H9 (cell line): ENCODE measurements around the gene TPRG1. TPM values are rescaled to one million over a fixed set of nuclear protein-coding genes. Genes with fewer than 3 reads are reported as not detected.

ENCODE experiments used
- DNase-seq: peaks from one replicate; pipeline ENCODE4 v3.0.0-alpha.2; 2017
- H2AFZ ChIP-seq: one replicate; pipeline ENCODE4 v1.6.1; 2013; ENCODE audit warnings: mild to moderate bottlenecking, low read length, control low read depth, moderate library complexity
- H2AK5ac ChIP-seq: 2 replicates; pipeline ENCODE4 v1.6.1; 2013; ENCODE audit warnings: low read length, control low read depth, mixed read lengths; ENCODE audit not compliant: insufficient read length
- H2BK120ac ChIP-seq: one replicate; pipeline ENCODE4 v1.6.1; 2013; ENCODE audit warnings: low read depth, mild to moderate bottlenecking, low read length, control low read depth, inconsistent platforms; ENCODE audit not compliant: poor library complexity, severe bottlenecking
- H2BK12ac ChIP-seq: 2 replicates; pipeline ENCODE4 v1.6.1; 2013; ENCODE audit warnings: low read length, control low read depth, mixed read lengths, low read depth; ENCODE audit not compliant: insufficient read length
- H2BK15ac ChIP-seq: 2 replicates; pipeline ENCODE4 v1.6.1; 2013; ENCODE audit warnings: low read depth, low read length, control low read depth
- H2BK20ac ChIP-seq: one replicate; pipeline ENCODE4 v1.6.1; 2013; ENCODE audit warnings: low read depth, mild to moderate bottlenecking, low read length, control low read depth, inconsistent platforms; ENCODE audit not compliant: poor library complexity, severe bottlenecking
- H2BK5ac ChIP-seq: 2 replicates; pipeline ENCODE4 v1.6.1; 2013; ENCODE audit warnings: low read length, control low read depth, mixed read lengths; ENCODE audit not compliant: insufficient read length
- H3K14ac ChIP-seq: 2 replicates; pipeline ENCODE4 v1.6.1; 2013; ENCODE audit warnings: low read length, control low read depth; ENCODE audit not compliant: insufficient read depth
- H3K18ac ChIP-seq: 2 replicates; pipeline ENCODE4 v1.6.1; 2013; ENCODE audit warnings: low read depth, mild to moderate bottlenecking, mixed read lengths, low read length, control low read depth; ENCODE audit not compliant: insufficient read length
- H3K23ac ChIP-seq: 2 replicates; pipeline ENCODE4 v1.6.1; 2013; ENCODE audit warnings: low read length, control low read depth, mixed read lengths, low read depth; ENCODE audit not compliant: insufficient read length
- H3K23me2 ChIP-seq: 2 replicates; pipeline ENCODE4 v1.6.1; 2013; ENCODE audit warnings: low read depth, mild to moderate bottlenecking, mixed read lengths, low read length, control low read depth; ENCODE audit not compliant: insufficient read length, poor library complexity, severe bottlenecking
- H3K27ac ChIP-seq: 2 replicates; pipeline ENCODE4 v1.5.1; 2013; ENCODE audit warnings: low read length, control low read depth, mixed read lengths, low read depth; ENCODE audit not compliant: insufficient read length
- H3K27me3 ChIP-seq: 2 replicates; pipeline ENCODE4 v1.6.1; 2013; ENCODE audit warnings: low read length, control low read depth, inconsistent platforms; ENCODE audit not compliant: insufficient read depth
- H3K4ac ChIP-seq: 2 replicates; pipeline ENCODE4 v1.6.1; 2013; ENCODE audit warnings: low read depth, mild to moderate bottlenecking, control low read depth, inconsistent platforms, low read length, moderate library complexity
- H3K4me1 ChIP-seq: 2 replicates; pipeline ENCODE4 v1.6.1; 2013; ENCODE audit warnings: low read length, control low read depth, inconsistent platforms; ENCODE audit not compliant: insufficient read depth
- H3K4me2 ChIP-seq: 2 replicates; pipeline ENCODE4 v1.6.1; 2013; ENCODE audit warnings: low read length, control low read depth, mixed read lengths; ENCODE audit not compliant: insufficient read length, insufficient read depth
- H3K56ac ChIP-seq: 2 replicates; pipeline ENCODE4 v1.6.1; 2013; ENCODE audit warnings: low read depth, mild to moderate bottlenecking, mixed read lengths, low read length, control low read depth; ENCODE audit not compliant: insufficient read length
- H3K79me1 ChIP-seq: 2 replicates; pipeline ENCODE4 v1.6.1; 2013; ENCODE audit warnings: low read depth, mild to moderate bottlenecking, moderate library complexity, low read length, control low read depth, inconsistent platforms; ENCODE audit not compliant: insufficient read depth, poor library complexity, severe bottlenecking
- H3K79me2 ChIP-seq: 2 replicates; pipeline ENCODE4 v1.6.1; 2013; ENCODE audit warnings: low read length, control low read depth, inconsistent platforms; ENCODE audit not compliant: insufficient read depth
- H3K9ac ChIP-seq: 2 replicates; pipeline ENCODE4 v1.6.1; 2013; ENCODE audit warnings: low read length, control low read depth, mixed read lengths; ENCODE audit not compliant: insufficient read length; ENCODE audit errors: extremely low read depth
- H3K9me3 ChIP-seq: one replicate; pipeline ENCODE4 v1.6.1; 2013; ENCODE audit warnings: low read depth, low read length, inconsistent platforms; ENCODE audit not compliant: control insufficient read depth
- H3T11ph ChIP-seq: one replicate; pipeline ENCODE4 v1.6.1; 2013; ENCODE audit warnings: mild to moderate bottlenecking, low read length, control low read depth, inconsistent platforms
- H4K20me1 ChIP-seq: one replicate; pipeline ENCODE4 v1.6.1; 2013; ENCODE audit not compliant: control insufficient read depth, insufficient read length, insufficient read depth
- H4K5ac ChIP-seq: 2 replicates; pipeline ENCODE4 v1.6.1; 2013; ENCODE audit warnings: low read depth, mild to moderate bottlenecking, mixed read lengths, low read length, control low read depth; ENCODE audit not compliant: insufficient read length
- H4K8ac ChIP-seq: replicated peaks from 2 replicates; pipeline ENCODE4 v1.6.1; 2013; ENCODE audit warnings: low read length, control low read depth, mixed read lengths, low read depth; ENCODE audit not compliant: insufficient read length
- H4K91ac ChIP-seq: 2 replicates; pipeline ENCODE4 v1.6.1; 2013; ENCODE audit warnings: low read depth, mild to moderate bottlenecking, moderate library complexity, mixed read lengths, low read length, control low read depth; ENCODE audit not compliant: insufficient read length
- H3K27ac Mint-ChIP-seq, 3 experiments: 2 replicates in 2 of 3; 3 replicates in 1 of 3; pipeline ENCODE4 v1.8.0; 2020 to 2021; ENCODE audit warnings: mixed read lengths in 3 of 3, mild to moderate bottlenecking in 1 of 3, moderate library complexity in 1 of 3
- H3K27me3 Mint-ChIP-seq: 2 replicates; pipeline ENCODE4 v1.8.0; 2021; ENCODE audit warnings: low read depth, mild to moderate bottlenecking, moderate library complexity, mixed read lengths
- H3K36me3 Mint-ChIP-seq, 3 experiments: 2 replicates in 2 of 3; 3 replicates in 1 of 3; pipeline ENCODE4 v1.8.0; 2020 to 2021; ENCODE audit warnings: low read depth in 3 of 3, mixed read lengths in 3 of 3; ENCODE audit not compliant: insufficient read depth in 1 of 3
- H3K4me1 Mint-ChIP-seq, 2 experiments: 2 replicates each; pipeline ENCODE4 v1.8.0; 2020; ENCODE audit warnings: mixed read lengths in 2 of 2
- H3K4me3 Mint-ChIP-seq, 2 experiments: 2 replicates in 1 of 2; 3 replicates in 1 of 2; pipeline ENCODE4 v1.8.0; 2020 to 2021; ENCODE audit warnings: mild to moderate bottlenecking in 2 of 2, mixed read lengths in 2 of 2, moderate library complexity in 1 of 2
- H3K9me3 Mint-ChIP-seq, 2 experiments: 2 replicates in 1 of 2; 3 replicates in 1 of 2; pipeline ENCODE4 v1.8.0; 2020; ENCODE audit warnings: mild to moderate bottlenecking in 2 of 2, mixed read lengths in 2 of 2, moderate library complexity in 1 of 2
- CTCF ChIP-seq: fragments of 200-600 bp; sonication (generic); conservative IDR thresholded peaks from 3 replicates; pipeline ENCODE4 v1.8.0; 2021; ENCODE audit warnings: antibody characterized with exemption, mild to moderate bottlenecking
- WGBS: extraction: QIAGEN DNeasy Blood & Tissue Kit; methylation state at CpG from one replicate; pipeline ENCODE4 v1.1.7; 2013; ENCODE audit warnings: missing lambda C conversion rate, low lambda C conversion rate, mixed read lengths; ENCODE audit not compliant: insufficient read length; ENCODE audit errors: extremely low coverage; 5-methylcytosine and 5-hydroxymethylcytosine counted together
- total RNA-seq: library from RNA; stranded (reverse); gene quantifications from 2 replicates; pipeline ENCODE4 v1.2.1, GENCODE V29; 2021

The TPRG1 gene
- total RNA-seq, 1 experiment from 2014 or later: 0.66 TPM

GRCh38 chr3:189292667-189293484, 121.1 kb downstream of the TPRG1 start:
- Histone ChIP-seq H3K4ac (no peak overlapping the region), H2BK15ac (no peak overlapping the region), H3K79me1 (no peaks in the 10 kb centered on the region), H2AFZ (no peak overlapping the region), H3K9me3 (no peaks in the 10 kb centered on the region), H3K23ac (no peak overlapping the region), H2BK120ac (no peak overlapping the region), H2AK5ac (no peak overlapping the region), H3K14ac (no peak overlapping the region), H3K18ac (no peak overlapping the region), H2BK5ac (no peak overlapping the region), H4K5ac (no peak overlapping the region), H2BK20ac (no peak overlapping the region), H3K79me2 (no peaks in the 10 kb centered on the region), H3K4me1 (peaks cover 3% of the 10 kb centered on the region; the same call in 1 of the 2 replicates), H2BK12ac (no peak overlapping the region), H3K23me2 (no peaks in the 10 kb centered on the region), H3K27ac (no peak overlapping the region), H3K27me3 (no peaks in the 10 kb centered on the region), H3K4me2 (no peak overlapping the region), H4K20me1 (no peaks in the 10 kb centered on the region), H3T11ph (no peak overlapping the region), H4K91ac (no peak overlapping the region), H4K8ac (no peak overlapping the region), H3K9ac (no peak overlapping the region), H3K56ac (no peak overlapping the region)
- no peak for DNase-seq
- TF ChIP-seq CTCF: no peak
- WGBS: no CpG with 5 or more reads among the region's 6 CpGs
- Mint-ChIP-seq H3K9me3 (no peaks in the 10 kb centered on the region), H3K36me3 (no peaks in the 10 kb centered on the region), H3K4me3 (no peak overlapping the region), H3K4me1 (peaks cover 22 to 28% of the 10 kb centered on the region in 2 experiments), H3K27ac (no peak overlapping the region), H3K27me3 (no peaks in the 10 kb centered on the region)
